WTC11 (cell line): ENCODE results near the gene ALCAM. TPM values are rescaled to one million over a fixed set of nuclear protein-coding genes. Genes with fewer than 3 reads are reported as not detected.

Source experiments
- ATAC-seq: fragments of 200-7000 bp; cut with Tn5 transposase; 2 replicates; pipeline ENCODE4 v1.10.0; 2021; ENCODE audit warnings: mild to moderate bottlenecking, moderate library complexity
- CTCF ChIA-PET: fragments of 300-600 bp; sonication (Branson Sonifier 250); formaldehyde crosslinking; loops from one replicate; lab custom pipeline; 2021; ENCODE audit warnings: antibody characterized with exemption; lab: Charles Lee
- POLR2A ChIA-PET: fragments of 350-600 bp; sonication (Branson Sonifier 250); formaldehyde crosslinking; loops from one replicate; lab custom pipeline; 2021; ENCODE audit warnings: antibody characterized with exemption; lab: Charles Lee
- DNase-seq: peaks from one replicate; pipeline ENCODE4 v3.0.0; 2021; ENCODE audit warnings: low spot score
- H3K27ac Mint-ChIP-seq: 2 replicates; pipeline ENCODE4 v1.8.0; 2021; ENCODE audit warnings: mixed read lengths
- H3K27me3 Mint-ChIP-seq: 2 replicates; pipeline ENCODE4 v1.8.0; 2021; ENCODE audit warnings: low read depth, mild to moderate bottlenecking, moderate library complexity, mixed read lengths
- H3K36me3 Mint-ChIP-seq: 2 replicates; pipeline ENCODE4 v1.8.0; 2021; ENCODE audit warnings: mixed read lengths
- H3K4me1 Mint-ChIP-seq: 2 replicates; pipeline ENCODE4 v1.8.0; 2022; ENCODE audit warnings: mixed read lengths
- H3K4me3 Mint-ChIP-seq: 2 replicates; pipeline ENCODE4 v1.8.0; 2021; ENCODE audit warnings: mild to moderate bottlenecking, moderate library complexity, mixed read lengths
- H3K9me3 Mint-ChIP-seq: 2 replicates; pipeline ENCODE4 v1.8.0; 2021; ENCODE audit warnings: mixed read lengths
- AFF4 ChIP-seq: sonication (generic); formaldehyde crosslinking; IDR thresholded peaks from 2 replicates; pipeline ENCODE4 v1.8.1; 2023; ENCODE audit warnings: mild to moderate bottlenecking, missing genetic modification reagents, borderline replicate concordance
- CREB1 ChIP-seq: sonication (generic); formaldehyde crosslinking; IDR thresholded peaks from 2 replicates; pipeline ENCODE4 v1.8.0; 2023; ENCODE audit warnings: mild to moderate bottlenecking, missing genetic modification reagents
- ELF4 ChIP-seq: sonication (generic); formaldehyde crosslinking; IDR thresholded peaks from 2 replicates; pipeline ENCODE4 v1.8.1; 2022; ENCODE audit warnings: low read depth, mild to moderate bottlenecking, moderate library complexity, missing genetic modification reagents
- ESRRA ChIP-seq: sonication (generic); formaldehyde crosslinking; IDR thresholded peaks from 2 replicates; pipeline ENCODE4 v1.8.1; 2022; ENCODE audit warnings: mild to moderate bottlenecking, missing genetic modification reagents, borderline replicate concordance
- GABPB1 ChIP-seq: sonication (generic); formaldehyde crosslinking; IDR thresholded peaks from 2 replicates; pipeline ENCODE4 v1.8.1; 2023; ENCODE audit warnings: mild to moderate bottlenecking, missing genetic modification reagents
- HMGA2 ChIP-seq: fragments of 250-450 bp; sonication (Bioruptor Pico); IDR thresholded peaks from 2 replicates; pipeline ENCODE4 v1.4.0; 2021; ENCODE audit warnings: mild to moderate bottlenecking, moderate library complexity
- JUN ChIP-seq: sonication (generic); formaldehyde crosslinking; IDR thresholded peaks from 2 replicates; pipeline ENCODE4 v1.8.0; 2023; ENCODE audit warnings: mild to moderate bottlenecking, missing genetic modification reagents
- MYBL2 ChIP-seq: sonication (generic); formaldehyde crosslinking; IDR thresholded peaks from 2 replicates; pipeline ENCODE4 v1.8.1; 2023; ENCODE audit warnings: mild to moderate bottlenecking, moderate library complexity, missing genetic modification reagents
- NFATC4 ChIP-seq: fragments of 250-450 bp; sonication (Bioruptor Pico); IDR thresholded peaks from 2 replicates; pipeline ENCODE4 v1.9.0; 2021; ENCODE audit warnings: mild to moderate bottlenecking
- NR1H2 ChIP-seq: sonication (generic); formaldehyde crosslinking; IDR thresholded peaks from 2 replicates; pipeline ENCODE4 v1.9.0; 2021; ENCODE audit warnings: mild to moderate bottlenecking, moderate library complexity, missing genetic modification reagents
- NR3C1 ChIP-seq: sonication (generic); formaldehyde crosslinking; conservative IDR thresholded peaks from 2 replicates; pipeline ENCODE4 v1.8.1; 2023; ENCODE audit warnings: low read depth, mild to moderate bottlenecking, missing genetic modification reagents
- PRRX2 ChIP-seq: fragments of 250-450 bp; sonication (Bioruptor Pico); IDR thresholded peaks from 2 replicates; pipeline ENCODE4 v1.8.0; 2021; ENCODE audit warnings: mild to moderate bottlenecking
- TP53 ChIP-seq: sonication (generic); formaldehyde crosslinking; IDR thresholded peaks from 2 replicates; pipeline ENCODE4 v1.8.1; 2023; ENCODE audit warnings: mild to moderate bottlenecking, missing genetic modification reagents
- USF2 ChIP-seq: sonication (generic); formaldehyde crosslinking; IDR thresholded peaks from 2 replicates; pipeline ENCODE4 v1.8.1; 2023; ENCODE audit warnings: mild to moderate bottlenecking, missing genetic modification reagents, moderate library complexity
- ZNF138 ChIP-seq: sonication (generic); formaldehyde crosslinking; conservative IDR thresholded peaks from 2 replicates; pipeline ENCODE4 v1.8.1; 2022; ENCODE audit warnings: mild to moderate bottlenecking, moderate library complexity, missing genetic modification reagents
- total RNA-seq: library from RNA; stranded (reverse); gene quantifications from 3 replicates; pipeline ENCODE4 v1.2.3, GENCODE V29; 2021
- TF ChIP-seq, protein P1 (sequence below): sonication (generic); formaldehyde crosslinking; IDR thresholded peaks from 2 replicates; pipeline ENCODE4 v1.8.0; 2022; ENCODE audit warnings: mild to moderate bottlenecking, missing genetic modification reagents
- TF ChIP-seq, protein P2 (sequence below): fragments of 250-450 bp; sonication (Bioruptor Pico); IDR thresholded peaks from 2 replicates; pipeline ENCODE4 v1.9.0; 2021; ENCODE audit warnings: mild to moderate bottlenecking, borderline replicate concordance
- TF ChIP-seq, protein P3 (sequence below): sonication (generic); formaldehyde crosslinking; IDR thresholded peaks from 2 replicates; pipeline ENCODE4 v1.8.1; 2023; ENCODE audit warnings: mild to moderate bottlenecking, missing genetic modification reagents
- TF ChIP-seq, protein P4 (sequence below): sonication (generic); formaldehyde crosslinking; conservative IDR thresholded peaks from 2 replicates; pipeline ENCODE4 v1.8.1; 2023; ENCODE audit warnings: mild to moderate bottlenecking, low read depth, missing genetic modification reagents, moderate library complexity

The ALCAM gene
- total RNA-seq, 1 experiment from 2014 or later, result 30.7 TPM

- Mint-ChIP-seq H3K36me3 (no peaks in the 10 kb centered on the region), H3K9me3 (no peaks in the 10 kb centered on the region; the same call in 1 of the 2 replicates), H3K27me3 (no peaks in the 10 kb centered on the region)
- TF ChIP-seq CREB1 (CRISPR knock-in tag), result no peak
- TF ChIP-seq JUN, result no peak
- TF ChIP-seq TP53 (CRISPR knock-in tag), result no peak
- TF ChIP-seq NR3C1 (CRISPR knock-in tag), result no peak
- TF ChIP-seq ZNF138 (CRISPR knock-in tag), result no peak
- TF ChIP-seq, protein P1, sequence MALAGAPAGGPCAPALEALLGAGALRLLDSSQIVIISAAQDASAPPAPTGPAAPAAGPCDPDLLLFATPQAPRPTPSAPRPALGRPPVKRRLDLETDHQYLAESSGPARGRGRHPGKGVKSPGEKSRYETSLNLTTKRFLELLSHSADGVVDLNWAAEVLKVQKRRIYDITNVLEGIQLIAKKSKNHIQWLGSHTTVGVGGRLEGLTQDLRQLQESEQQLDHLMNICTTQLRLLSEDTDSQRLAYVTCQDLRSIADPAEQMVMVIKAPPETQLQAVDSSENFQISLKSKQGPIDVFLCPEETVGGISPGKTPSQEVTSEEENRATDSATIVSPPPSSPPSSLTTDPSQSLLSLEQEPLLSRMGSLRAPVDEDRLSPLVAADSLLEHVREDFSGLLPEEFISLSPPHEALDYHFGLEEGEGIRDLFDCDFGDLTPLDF (CRISPR knock-in tag), result no peak
- no peak for TF ChIP-seq GABPB1 (CRISPR knock-in tag)
- no peak for TF ChIP-seq ESRRA (CRISPR knock-in tag)
- TF ChIP-seq HMGA2 (CRISPR knock-in tag), result no peak
- TF ChIP-seq NR1H2 (CRISPR knock-in tag), result no peak
- TF ChIP-seq, protein P2, sequence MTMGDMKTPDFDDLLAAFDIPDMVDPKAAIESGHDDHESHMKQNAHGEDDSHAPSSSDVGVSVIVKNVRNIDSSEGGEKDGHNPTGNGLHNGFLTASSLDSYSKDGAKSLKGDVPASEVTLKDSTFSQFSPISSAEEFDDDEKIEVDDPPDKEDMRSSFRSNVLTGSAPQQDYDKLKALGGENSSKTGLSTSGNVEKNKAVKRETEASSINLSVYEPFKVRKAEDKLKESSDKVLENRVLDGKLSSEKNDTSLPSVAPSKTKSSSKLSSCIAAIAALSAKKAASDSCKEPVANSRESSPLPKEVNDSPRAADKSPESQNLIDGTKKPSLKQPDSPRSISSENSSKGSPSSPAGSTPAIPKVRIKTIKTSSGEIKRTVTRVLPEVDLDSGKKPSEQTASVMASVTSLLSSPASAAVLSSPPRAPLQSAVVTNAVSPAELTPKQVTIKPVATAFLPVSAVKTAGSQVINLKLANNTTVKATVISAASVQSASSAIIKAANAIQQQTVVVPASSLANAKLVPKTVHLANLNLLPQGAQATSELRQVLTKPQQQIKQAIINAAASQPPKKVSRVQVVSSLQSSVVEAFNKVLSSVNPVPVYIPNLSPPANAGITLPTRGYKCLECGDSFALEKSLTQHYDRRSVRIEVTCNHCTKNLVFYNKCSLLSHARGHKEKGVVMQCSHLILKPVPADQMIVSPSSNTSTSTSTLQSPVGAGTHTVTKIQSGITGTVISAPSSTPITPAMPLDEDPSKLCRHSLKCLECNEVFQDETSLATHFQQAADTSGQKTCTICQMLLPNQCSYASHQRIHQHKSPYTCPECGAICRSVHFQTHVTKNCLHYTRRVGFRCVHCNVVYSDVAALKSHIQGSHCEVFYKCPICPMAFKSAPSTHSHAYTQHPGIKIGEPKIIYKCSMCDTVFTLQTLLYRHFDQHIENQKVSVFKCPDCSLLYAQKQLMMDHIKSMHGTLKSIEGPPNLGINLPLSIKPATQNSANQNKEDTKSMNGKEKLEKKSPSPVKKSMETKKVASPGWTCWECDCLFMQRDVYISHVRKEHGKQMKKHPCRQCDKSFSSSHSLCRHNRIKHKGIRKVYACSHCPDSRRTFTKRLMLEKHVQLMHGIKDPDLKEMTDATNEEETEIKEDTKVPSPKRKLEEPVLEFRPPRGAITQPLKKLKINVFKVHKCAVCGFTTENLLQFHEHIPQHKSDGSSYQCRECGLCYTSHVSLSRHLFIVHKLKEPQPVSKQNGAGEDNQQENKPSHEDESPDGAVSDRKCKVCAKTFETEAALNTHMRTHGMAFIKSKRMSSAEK (CRISPR knock-in tag), result no peak
- TF ChIP-seq MYBL2 (CRISPR knock-in tag), result no peak
- no peak for TF ChIP-seq USF2 (CRISPR knock-in tag)
- no peak for TF ChIP-seq PRRX2 (CRISPR knock-in tag)
- TF ChIP-seq ELF4 (CRISPR knock-in tag), result no peak
- no peak for TF ChIP-seq AFF4
- TF ChIP-seq, all 79 proteins: peak for 0
- ChIA-PET CTCF (no interaction called here), POLR2A (interaction anchor here (0.6 kb wide), 1 partner anchor 760 kb away, joined by 3 read pairs; no protein-coding TSS in a partner anchor)
- DNase-seq (no peak), ATAC-seq (no peak)
- H3K27ac Mint-ChIP-seq, result no peak overlapping the region
- peaks cover under 1% of the 10 kb centered on the region for H3K4me1 Mint-ChIP-seq
- H3K4me3 Mint-ChIP-seq, result no peak overlapping the region
Measured at GRCh38 chr3:105618556-105618955, 251.8 kb downstream of the ALCAM start.

- DNase-seq, result no peak
- no peaks in the 10 kb centered on the region for H3K36me3 Mint-ChIP-seq
- CTCF ChIA-PET, result no interaction called here
- TF ChIP-seq, protein P3, sequence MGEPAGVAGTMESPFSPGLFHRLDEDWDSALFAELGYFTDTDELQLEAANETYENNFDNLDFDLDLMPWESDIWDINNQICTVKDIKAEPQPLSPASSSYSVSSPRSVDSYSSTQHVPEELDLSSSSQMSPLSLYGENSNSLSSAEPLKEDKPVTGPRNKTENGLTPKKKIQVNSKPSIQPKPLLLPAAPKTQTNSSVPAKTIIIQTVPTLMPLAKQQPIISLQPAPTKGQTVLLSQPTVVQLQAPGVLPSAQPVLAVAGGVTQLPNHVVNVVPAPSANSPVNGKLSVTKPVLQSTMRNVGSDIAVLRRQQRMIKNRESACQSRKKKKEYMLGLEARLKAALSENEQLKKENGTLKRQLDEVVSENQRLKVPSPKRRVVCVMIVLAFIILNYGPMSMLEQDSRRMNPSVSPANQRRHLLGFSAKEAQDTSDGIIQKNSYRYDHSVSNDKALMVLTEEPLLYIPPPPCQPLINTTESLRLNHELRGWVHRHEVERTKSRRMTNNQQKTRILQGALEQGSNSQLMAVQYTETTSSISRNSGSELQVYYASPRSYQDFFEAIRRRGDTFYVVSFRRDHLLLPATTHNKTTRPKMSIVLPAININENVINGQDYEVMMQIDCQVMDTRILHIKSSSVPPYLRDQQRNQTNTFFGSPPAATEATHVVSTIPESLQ (CRISPR knock-in tag), result no peak
- TF ChIP-seq NFATC4 (CRISPR knock-in tag), result no peak
- TF ChIP-seq, protein P4, sequence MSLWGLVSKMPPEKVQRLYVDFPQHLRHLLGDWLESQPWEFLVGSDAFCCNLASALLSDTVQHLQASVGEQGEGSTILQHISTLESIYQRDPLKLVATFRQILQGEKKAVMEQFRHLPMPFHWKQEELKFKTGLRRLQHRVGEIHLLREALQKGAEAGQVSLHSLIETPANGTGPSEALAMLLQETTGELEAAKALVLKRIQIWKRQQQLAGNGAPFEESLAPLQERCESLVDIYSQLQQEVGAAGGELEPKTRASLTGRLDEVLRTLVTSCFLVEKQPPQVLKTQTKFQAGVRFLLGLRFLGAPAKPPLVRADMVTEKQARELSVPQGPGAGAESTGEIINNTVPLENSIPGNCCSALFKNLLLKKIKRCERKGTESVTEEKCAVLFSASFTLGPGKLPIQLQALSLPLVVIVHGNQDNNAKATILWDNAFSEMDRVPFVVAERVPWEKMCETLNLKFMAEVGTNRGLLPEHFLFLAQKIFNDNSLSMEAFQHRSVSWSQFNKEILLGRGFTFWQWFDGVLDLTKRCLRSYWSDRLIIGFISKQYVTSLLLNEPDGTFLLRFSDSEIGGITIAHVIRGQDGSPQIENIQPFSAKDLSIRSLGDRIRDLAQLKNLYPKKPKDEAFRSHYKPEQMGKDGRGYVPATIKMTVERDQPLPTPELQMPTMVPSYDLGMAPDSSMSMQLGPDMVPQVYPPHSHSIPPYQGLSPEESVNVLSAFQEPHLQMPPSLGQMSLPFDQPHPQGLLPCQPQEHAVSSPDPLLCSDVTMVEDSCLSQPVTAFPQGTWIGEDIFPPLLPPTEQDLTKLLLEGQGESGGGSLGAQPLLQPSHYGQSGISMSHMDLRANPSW (CRISPR knock-in tag), result no peak
Measured at GRCh38 chr3:105619651-105620050, 252.9 kb downstream of the ALCAM start.

More at GRCh38 chr3:105619651-105620050, 252.9 kb downstream of the ALCAM start:
- Mint-ChIP-seq H3K4me3 (no peak overlapping the region), H3K27me3 (no peaks in the 10 kb centered on the region), H3K9me3 (peaks cover 4% of the 10 kb centered on the region; the same call in 1 of the 2 replicates), H3K4me1 (no peaks in the 10 kb centered on the region), H3K27ac (no peak overlapping the region)
- POLR2A ChIA-PET, result no interaction called here
- ATAC-seq, result no peak
